SHP77 treated with DMSO at 0.1 percent for 48 hours (cell line): Measurements from ENCODE around the gene PIN1.

ENCODE experiments used
- DNase-seq: peaks from one replicate; lab custom pipeline; 2025; lab: John Stamatoyannopoulos, UW

The PIN1 gene

DNA sequence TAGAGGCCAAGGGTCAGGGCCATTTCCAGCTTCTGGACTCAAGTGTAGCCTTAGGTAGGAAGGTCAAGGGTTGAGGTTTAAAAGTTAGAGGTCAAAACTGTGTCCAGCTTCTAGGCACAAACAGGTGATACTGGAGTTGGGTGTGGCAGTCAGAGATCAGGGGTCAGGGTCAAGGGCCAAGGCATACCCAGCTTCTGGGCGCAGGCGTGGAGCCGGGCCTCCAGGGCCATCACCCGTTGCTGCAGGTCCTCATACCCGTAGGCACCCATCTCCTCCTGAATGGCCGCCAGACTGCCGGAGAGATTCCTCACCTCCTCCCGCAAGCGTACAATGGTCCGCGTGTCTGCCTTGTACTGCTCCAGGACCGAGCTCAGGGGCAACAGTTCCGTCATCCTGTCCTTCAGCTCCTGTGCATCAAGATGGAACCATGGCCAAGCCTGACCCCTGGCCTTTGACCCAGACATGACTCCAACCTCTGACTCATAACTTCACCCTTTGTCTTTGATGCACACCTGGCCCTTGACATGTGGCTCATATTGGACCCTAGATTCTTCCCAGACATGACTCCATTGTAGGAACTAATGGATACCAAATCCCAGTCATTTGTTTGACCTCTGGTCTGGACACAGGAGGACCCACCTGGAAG lies 22.1 kb downstream of the PIN1 start:
- no peak for DNase-seq

DNA sequence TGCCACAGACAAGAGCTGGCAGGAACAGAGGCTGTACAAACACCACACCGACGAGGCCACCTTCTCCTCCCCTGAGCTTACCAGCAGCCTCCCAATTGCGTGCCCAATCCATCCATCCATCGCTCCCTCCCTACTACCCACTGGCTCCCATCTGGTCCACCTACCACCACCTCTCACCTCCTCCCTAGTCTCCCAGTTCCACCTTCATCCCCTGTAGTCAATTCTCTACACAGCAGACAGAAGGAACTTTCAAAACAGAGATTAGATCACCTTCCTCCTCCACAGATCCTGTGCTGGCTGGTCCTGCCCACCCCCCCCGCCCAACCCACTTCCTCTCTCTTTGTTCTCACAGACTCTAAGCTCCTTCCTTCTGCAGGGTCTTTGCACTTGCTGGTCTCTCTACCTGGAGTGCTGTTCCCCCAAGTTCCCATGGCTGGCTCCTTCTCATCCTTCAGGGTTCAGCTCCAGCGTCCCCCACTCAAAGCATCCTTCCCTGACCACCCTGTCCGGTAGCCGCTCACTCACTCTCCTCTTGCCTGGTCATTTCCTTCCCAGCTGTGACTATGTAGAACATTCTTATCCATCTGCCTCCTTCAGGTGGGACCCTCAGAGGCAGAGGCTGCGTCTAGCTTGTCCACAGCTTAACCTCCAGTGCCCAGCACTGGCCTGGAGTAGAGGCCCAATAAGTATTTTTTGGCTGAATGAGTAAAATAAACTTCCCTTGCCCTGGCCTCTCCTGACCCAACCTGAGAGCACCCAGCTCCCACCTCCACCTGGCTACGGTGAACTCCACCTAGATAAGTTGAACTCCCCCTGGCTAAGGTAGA lies 23.0 kb downstream of the PIN1 start:
- no peak for DNase-seq

DNA sequence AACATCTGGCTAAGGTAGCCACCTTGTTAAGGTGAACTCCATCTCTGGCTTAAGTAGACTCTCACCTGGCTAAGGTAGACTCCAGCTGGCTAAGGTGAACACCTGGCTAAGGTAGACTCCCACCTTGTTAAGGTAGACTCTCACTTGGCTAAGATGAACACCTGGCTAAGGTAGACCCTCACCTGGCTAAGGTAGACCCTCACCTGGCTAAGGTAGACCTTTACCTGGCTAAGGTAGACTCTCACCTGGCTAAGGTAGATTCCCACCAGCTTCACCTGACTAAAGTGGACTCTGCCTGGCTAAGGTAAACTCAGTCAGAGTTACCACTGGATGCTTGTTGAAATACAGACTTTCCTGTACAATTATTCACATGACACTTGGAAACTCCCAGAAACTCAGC lies 23.6 kb downstream of the PIN1 start:
- no peak for DNase-seq

DNA sequence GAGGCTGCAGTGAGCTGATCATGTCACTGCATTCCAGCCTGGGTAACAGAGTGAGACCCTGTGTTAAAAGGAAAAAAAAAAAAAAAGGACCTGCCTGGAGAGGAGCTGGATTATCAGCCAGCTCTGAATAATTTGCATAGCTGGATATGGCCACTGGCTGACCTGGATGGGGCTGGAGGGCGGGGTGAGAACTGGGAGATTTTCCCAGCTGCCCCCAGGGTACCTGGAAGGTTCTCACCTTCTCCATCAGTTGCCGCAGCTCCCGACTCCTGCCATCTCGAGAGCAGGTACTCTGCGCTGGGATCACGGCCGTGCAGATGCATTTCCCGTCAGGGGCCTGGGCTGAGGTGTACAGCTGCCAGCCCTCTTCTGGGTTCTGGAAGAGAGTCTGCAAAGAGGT lies 25.3 kb downstream of the PIN1 start:
- no peak for DNase-seq

DNA sequence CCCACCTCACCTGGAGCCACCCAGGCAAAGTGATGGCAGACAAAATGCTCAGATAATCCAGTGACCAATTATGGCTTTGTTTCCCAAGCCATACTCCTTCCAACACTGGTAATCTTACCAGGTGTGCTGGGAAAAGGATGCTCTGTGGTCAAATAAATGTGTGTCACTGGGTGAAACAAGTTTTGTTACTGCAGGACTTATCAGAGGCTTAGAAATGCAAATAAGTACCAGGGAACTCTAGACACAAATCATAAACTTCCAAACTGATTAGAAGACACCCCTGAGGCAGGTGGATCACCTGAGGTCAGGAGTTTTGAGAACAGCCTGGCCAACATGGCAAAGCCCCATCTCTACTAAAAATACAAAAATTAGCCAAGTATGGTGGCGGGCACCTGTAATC lies 26.4 kb downstream of the PIN1 start:
- no peak for DNase-seq

DNA sequence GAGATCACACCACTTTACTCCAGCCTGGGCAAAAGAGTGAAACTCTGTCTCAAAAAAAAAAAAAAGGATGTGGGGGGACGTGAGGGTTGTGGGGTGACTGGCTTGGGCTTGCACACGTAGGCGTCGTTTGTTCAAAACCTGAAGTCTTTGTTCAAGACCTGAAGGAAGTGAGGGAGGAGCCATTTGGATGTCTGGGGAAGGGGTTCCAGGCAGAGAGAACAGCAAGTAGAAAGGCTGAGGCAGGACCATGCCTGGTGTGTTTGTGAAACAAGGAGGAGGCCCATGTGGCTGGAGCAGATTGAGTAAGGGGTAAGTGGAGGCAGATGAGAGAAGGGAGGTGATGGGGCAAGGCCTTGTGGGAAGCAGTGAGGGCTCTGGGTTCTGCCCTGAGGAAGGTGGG lies 27.8 kb downstream of the PIN1 start:
- DNase-seq = no peak

DNA sequence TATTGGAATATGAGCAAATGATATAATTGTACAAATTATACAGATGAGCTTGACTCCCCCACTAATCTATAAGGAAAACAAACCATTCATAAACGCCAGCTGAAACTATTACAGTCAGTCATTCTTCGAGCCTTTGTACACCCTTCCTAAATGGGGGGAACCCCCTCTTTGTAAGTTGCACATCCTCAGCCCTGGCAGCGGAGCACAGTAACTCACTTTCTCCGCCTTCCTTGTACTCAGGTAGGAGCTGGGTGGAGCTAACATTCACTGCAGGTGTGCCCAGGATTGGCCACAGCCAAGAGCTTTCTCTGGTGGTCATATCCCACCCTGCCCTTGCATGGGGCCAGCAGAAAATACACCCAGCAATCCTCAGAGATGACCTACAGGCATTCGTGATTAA lies 28.6 kb downstream of the PIN1 start:
- no peak for DNase-seq

DNA sequence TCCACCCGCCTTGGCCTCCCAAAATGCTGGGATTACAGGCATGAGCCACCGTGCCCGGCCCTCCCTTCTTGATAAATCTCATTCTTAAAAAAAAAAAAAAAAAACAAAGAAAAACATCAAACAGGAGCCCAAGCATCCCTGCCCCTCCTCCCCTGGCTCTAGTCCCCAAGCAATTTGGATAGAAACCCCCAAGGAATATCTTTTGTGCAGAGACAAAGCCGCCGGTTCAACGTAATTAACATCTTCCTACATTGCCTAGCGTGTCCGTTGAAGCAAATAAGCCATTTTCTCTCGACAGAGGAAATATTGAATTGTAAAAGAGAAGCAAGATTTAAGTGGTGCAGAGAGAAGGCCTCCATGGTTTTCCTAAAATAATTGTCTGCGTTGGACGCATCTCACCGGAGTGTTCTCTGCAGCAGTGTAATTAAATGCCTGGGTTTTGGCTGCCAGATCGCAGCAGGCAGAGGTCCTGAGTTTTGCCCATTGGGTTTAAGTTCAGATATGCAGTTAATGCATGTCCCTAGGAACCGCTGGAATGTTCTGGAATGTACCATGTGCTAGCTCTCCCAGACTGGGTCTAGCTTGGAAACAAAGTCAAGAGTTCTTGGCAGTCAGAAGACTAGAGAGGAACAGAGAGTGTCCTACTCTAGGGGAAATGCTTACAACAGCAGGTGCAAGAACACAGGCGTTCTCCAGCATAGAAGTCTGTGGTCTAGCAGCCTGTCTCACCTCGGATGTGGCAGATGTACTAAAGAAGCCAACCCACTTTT lies 30.8 kb downstream of the PIN1 start:
- no peak for DNase-seq

DNA sequence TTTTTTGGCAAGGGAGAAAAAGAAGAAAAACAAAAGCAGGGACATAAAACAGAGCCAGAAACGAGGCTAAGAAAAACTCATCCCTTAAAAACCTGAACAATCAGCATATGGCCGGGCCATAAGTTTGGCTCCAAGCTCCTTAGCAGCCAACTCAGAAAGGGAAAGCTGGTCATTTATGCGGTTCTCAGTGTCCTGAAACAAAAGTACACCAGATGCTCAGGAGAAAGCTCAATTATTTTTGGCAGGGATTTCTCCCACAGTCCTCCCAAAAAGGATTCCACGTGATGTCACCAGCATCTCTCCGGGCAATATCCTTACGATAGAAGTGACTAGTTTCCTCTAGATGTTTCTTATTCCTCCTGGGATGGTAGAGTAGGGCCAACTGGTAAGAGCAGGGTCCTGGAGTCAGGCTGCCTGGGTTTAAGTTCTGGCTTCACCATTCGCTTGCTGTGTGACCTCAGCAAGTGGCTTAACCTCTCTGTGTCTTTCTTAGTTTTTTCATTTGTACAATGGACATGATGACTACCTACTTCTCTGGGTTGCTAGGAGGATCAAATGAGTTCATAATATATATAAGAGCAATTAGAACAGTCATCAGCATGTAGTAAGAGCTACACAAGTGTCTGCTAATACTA lies 34.0 kb downstream of the PIN1 start:
- no peak for DNase-seq

DNA sequence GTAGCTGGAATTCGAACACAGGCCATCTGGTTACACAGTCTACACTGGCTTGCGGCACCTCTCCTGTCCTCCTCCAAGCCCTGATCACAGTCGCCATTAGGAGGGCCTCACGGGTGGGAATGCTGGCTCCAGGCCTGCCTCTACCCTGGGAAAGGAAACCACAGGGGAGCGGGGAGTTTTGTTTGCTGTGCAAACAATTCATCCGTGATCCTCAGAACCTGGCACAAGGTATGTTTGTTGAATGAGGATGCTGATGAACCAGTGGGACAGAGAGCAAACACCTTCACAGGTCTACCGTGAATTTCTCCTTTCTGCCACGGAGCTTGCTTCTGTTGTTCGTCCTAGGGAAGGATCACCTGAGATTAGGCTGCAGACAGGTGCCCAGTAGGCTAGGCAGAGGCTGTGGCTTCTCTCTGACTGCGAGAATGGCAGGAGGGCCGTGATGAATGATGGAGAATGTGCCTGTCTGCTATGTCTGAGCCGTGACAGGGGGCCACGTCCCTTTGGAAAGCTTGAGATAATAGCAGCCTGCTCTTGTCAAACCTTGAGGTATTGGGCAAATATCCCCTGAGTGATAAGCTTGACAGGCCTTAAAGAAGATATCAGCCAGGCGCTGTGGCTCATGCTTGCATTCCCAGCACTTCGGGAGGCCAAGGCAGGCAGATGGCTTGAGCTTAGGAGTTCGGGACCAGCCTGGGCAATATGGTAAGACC lies 36.7 kb downstream of the PIN1 start:
- no peak for DNase-seq

DNA sequence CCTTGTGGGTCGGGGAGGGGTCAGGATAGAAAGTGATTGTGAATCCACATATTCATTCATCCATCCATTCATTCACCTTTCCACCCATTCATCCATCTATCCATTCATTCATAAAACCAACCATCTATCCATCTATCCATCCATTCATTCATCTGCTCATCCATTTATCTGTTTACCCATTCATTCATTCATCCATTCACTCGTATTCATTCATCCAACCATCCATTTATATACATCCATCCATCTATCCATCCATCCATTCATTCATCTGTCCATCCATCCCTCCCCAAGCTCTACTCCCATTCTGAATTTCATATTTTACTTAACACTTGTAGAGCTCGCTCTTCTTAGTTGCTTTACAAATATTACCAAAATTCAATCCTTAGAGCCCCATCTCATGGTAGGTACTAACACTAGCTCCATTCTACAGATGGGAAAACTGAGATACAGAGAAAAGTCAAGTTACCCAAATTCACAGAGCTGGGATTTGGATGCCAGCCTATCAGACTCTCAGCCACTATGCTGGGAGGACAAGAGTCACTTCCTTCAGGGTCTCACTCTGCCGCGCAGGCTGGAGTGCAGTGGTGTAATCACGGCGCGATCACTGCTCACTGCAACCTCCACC lies 37.6 kb downstream of the PIN1 start:
- DNase-seq = no peak

DNA sequence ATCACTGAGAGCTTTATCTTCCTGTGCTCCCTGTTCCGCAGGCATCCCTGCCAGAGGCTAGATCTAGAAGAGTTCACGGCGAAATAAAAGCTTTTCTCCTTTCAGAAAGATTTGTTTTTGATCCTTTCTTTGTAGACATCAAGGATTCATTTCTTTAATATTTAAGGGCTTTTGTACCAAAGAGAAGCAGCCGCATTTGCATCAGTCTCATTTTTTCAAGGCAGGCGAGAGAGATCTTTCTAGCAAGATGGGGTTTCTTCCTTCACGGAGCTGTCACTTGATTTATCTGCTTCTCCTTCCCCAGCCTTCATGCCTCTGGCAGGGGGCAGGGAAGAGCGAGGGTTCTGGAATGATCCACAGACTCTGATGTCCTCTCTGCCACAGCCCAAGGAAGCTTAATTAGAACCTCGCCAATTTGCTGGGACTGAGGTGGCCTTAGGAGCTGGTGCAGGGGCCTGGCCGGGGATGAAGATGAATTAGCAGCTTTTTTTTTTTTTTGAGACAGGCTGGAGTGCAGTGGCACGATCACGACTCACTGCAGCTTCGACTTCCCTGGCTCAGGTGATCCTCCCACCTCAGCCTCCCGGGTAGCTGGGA lies 40.0 kb downstream of the PIN1 start:
- DNase-seq = no peak

DNA sequence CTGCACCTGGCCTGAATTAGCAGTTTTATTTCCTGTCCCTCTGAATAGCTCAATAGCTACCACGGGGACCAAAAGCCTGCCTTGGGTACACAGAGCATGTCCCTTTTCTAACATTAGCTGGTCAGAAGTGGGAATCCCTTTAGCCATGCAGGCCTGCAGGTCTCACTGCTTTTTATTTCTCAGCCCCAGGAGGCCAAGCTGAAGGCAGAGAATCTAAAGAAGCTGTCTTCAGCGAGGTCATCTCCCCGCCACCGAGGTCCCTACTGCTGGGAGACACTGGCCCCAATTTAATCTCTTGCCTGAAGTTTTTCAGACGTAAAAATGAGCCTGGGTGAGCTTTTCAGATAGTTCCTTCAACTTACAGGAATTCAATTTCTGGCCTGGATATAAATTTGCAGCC lies 40.7 kb downstream of the PIN1 start:
- no peak for DNase-seq

DNA sequence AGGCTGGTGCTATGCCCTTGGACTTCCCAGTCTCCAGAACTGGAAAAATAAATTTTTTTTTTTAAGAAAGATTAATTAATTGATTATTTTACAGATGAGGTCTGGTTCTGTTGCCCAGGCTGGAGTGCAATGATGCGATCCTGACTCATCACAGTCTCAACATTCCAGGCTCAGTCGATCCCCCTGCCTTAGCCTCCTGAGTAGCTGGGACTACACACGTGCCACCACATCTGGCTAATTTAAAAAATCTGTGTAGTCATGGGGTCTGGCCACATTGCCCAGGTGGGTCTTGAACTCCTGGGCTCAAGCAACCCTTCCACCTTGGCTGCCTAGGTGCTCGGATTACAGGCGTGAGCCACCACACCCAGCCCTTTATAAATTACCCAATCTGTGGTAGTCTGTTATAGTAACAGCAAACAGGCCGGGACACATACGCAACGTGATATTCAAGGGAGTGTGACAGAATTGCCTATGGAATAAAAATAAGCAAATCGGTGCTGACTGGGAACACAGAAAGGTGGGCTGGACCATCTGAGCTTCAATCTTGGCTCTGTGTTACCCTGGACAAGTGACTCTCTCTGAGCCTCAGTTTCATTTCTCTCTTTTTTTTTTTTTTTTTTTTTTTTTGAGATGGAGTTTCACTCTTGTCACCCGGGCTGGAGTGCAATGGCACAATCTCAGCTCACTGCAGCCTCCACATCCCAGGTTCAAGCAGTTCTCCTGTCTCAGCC lies 42.8 kb downstream of the PIN1 start:
- no peak for DNase-seq

DNA sequence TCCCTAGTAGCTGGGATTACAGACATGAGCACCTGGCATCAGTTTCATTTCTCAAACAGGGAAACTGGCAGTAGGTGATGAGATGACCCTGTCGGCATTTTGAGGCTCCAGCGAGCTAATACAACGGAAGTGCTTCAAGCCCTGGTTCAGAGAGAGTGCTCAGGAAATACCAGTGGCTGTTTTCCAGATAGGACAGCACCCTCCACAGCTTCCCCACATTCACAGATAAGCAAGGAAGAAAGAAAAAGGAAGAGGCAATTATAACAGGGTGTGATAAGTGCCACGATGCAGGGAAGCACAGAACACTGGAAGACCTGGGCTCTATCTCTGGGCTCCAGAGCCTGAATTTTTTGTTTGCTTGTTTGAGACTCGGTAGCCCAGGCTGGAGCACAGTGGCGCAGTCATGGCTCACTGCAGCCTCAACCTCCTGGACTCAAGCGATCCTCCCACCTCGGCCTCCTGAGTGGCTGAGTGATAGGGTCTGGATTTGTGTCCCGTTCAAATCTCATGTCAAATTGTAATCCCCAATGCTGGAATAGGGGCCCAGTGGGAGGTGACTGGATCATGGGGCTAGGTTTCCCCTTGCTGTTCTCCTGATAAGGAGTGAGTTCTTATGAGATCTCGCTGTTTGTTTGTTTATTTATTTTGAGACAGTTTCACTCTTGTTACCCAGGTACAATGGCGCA lies 43.5 kb downstream of the PIN1 start:
- no peak for DNase-seq

DNA sequence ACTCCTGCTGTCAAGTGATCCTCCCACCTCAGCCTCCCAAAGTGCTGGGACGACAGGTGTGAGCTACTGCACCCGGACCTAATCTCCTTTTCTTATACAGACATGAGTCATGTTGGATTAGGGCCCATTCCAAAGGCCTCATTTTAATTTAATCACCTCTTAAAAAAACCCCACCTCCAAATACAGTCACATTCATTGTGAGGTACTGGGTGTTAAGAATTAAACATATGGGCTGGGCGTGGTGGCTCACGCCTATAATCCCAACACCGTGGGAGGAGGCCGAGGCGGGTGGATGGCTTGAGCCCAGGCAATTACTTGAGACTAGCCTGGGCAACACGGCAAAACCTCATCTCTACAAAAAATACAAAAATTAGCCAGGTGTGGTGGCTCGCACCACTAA lies 46.6 kb downstream of the PIN1 start:
- DNase-seq = no peak

DNA sequence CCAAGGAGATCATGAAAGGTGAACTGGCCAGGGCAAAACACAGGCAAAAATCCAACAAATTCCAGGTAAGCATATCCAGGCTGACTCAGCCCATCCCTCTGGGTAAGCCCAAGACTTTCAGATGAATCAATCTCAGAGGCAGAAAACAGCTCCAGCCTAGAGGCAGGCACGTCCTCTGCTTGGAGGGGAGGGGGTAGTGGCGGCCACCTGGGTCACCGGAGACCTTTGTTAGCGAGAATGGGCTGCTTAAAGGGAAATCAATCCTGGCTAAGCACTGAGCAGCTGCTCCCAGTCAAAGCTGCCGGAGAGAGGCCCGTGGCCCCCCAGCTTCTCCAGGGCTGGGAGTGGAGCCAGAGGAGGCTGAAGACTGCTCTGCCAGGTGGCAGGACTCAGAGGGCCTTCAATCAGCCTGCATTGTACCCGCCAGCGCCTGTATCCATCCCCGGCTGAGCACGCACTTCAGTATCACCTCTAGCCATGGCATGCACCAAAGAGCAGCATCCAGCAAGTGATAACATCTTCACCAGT lies 48.2 kb downstream of the PIN1 start:
- DNase-seq = peak; percentile 34

DNA sequence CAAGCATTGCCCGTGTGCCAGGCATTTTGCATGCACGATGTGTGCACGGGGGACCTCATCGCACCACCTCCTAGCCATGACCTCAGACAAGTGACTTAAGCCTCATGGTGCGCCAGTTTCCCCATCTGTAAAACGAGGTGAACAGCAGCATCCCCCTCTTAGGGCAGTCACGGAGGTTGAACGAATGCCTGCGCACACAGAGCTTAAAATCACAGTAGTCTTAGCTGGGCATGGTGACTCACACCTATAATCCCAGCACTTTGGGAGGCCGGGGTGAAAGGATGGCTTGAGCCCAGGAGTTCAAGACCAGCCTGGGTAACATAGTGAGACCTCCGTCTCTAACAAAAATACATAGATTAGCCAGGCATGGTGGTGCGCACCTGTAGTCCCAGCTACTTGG lies 48.6 kb downstream of the PIN1 start:
- no peak for DNase-seq

DNA sequence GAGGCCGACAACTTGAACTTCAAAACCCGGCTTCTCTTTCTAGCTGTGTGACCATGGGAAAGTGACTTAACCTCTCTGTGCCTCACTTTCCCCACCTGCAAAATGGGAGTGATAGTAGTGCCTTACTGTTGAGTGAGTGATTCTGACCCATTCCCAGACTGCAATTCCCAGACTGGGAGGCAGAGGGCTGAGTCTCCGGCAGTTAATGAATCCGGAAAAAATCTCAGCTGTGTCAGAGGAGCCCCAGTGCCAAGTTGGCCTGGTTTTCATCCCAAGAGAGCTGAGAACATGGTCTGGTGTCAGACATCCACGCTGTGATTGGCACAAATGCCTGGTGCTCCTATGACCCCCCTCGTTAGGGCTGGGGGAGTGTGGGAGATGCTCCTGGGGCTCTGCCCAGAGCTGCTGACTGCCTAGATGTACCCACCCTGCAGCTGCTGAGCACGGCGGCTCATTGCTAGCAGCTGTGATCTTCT lies 50.0 kb downstream of the PIN1 start:
- DNase-seq = no peak
